ENCODE measurements around the gene ESD.
"Not testable (repeated sequence)": the region's sequence is repeated elsewhere in the genome, so short reads cannot be mapped to it uniquely, and the experiment has no call there.

DNA sequence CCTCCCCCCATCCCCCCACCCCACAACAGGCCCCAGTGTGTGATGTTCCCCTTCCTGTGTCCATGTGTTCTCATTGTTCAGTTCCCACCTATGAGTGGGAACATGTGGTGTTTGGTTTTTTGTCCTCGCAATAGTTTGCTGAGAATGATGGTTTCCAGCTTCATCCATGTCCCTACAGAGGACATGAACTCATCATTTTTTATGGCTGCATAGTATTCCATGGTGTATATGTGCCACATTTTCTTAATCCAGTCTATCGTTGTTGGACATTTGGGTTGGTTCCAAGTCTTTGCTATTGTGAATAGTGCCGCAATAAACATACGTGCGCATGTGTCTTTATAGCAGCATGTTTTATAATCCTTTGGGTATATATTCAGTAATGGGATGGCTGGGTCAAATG, 41.5 kb downstream of the ESD start:
- TF ChIP-seq, protein P1, sequence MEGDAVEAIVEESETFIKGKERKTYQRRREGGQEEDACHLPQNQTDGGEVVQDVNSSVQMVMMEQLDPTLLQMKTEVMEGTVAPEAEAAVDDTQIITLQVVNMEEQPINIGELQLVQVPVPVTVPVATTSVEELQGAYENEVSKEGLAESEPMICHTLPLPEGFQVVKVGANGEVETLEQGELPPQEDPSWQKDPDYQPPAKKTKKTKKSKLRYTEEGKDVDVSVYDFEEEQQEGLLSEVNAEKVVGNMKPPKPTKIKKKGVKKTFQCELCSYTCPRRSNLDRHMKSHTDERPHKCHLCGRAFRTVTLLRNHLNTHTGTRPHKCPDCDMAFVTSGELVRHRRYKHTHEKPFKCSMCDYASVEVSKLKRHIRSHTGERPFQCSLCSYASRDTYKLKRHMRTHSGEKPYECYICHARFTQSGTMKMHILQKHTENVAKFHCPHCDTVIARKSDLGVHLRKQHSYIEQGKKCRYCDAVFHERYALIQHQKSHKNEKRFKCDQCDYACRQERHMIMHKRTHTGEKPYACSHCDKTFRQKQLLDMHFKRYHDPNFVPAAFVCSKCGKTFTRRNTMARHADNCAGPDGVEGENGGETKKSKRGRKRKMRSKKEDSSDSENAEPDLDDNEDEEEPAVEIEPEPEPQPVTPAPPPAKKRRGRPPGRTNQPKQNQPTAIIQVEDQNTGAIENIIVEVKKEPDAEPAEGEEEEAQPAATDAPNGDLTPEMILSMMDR (IDR thresholded peaks at IDR 0.05): not testable (repeated sequence)
- not testable (repeated sequence) for TF ChIP-seq POLR2A (IDR thresholded peaks at IDR 0.05)

Measured in adrenal gland (tissue), 5 donors.